Fibroblast of villous mesenchyme (primary cell): ENCODE results near the gene GABRB1. TPM values are rescaled to one million over a fixed set of nuclear protein-coding genes. Genes with fewer than 3 reads are reported as not detected.
A peak's percentile ranks its signal among the peaks of the same experiment; 100 is the strongest.

ENCODE experiments used
- DNase-seq: peaks from one replicate; pipeline ENCODE4 v3.0.0-alpha.2; 2010; ENCODE audit warnings: low read depth
- H3K4me3 ChIP-seq: 2 replicates; pipeline ENCODE4 v1.5.1; 2011; ENCODE audit warnings: low read depth, mild to moderate bottlenecking, low read length
- CTCF ChIP-seq: IDR thresholded peaks from 2 replicates; pipeline ENCODE4 v1.5.1; 2012; ENCODE audit warnings: low read depth, mild to moderate bottlenecking, low read length; ENCODE audit not compliant: insufficient read depth
- total RNA-seq: library from RNA; depleted of rRNA; stranded (reverse); fragments of >200 nt; gene quantifications from 2 replicates; pipeline ENCODE4 v1.2.3, GENCODE V29; 2012

GABRB1 gene
- total RNA-seq, 1 donor: not detected

GRCh38 chr4:47122592-47123291, 91.4 kb downstream of the GABRB1 start:
- peak; percentile 68 for DNase-seq
- no peak overlapping the region for H3K4me3 ChIP-seq
- TF ChIP-seq CTCF: peak; percentile 91

- no peak overlapping the region for H3K4me3 ChIP-seq
- no peak for DNase-seq
- no peak for TF ChIP-seq CTCF
These were observed 97.6 kb downstream of the GABRB1 start for GRCh38 chr4:47128991-47129390.

- H3K4me3 ChIP-seq: no peak overlapping the region
- no peak for DNase-seq
- no peak for TF ChIP-seq CTCF
These were observed 103.8 kb downstream of the GABRB1 start for GRCh38 chr4:47135210-47135609.

GRCh38 chr4:47143261-47143660, 111.9 kb downstream of the GABRB1 start:
- no peak for TF ChIP-seq CTCF
- no peak for DNase-seq
- H3K4me3 ChIP-seq: no peak overlapping the region

- DNase-seq: peak; percentile 3
- H3K4me3 ChIP-seq: no peak overlapping the region
- TF ChIP-seq CTCF: no peak
These were observed 114.3 kb downstream of the GABRB1 start for GRCh38 chr4:47145630-47146029.

GRCh38 chr4:47154816-47155370, 123.5 kb downstream of the GABRB1 start:
- H3K4me3 ChIP-seq: no peak overlapping the region
- no peak for TF ChIP-seq CTCF
- DNase-seq: no peak
